BJ (cell line): ENCODE results near the gene RBBP4. TPM values are rescaled to one million over a fixed set of nuclear protein-coding genes. Genes with fewer than 3 reads are reported as not detected.
"Not testable (repeated sequence)": the region's sequence is repeated elsewhere in the genome, so short reads cannot be mapped to it uniquely, and the experiment has no call there.

Experiments
- CTCF ChIA-PET: fragments of 350-600 bp; formaldehyde crosslinking; extraction: SDS; loops from one replicate; lab custom pipeline; 2021; ENCODE audit warnings: antibody characterized with exemption, inconsistent platforms; lab: Yijun Ruan, JAX
- POLR2A ChIA-PET: fragments of 300-600 bp; sonication (Branson Sonifier 250); formaldehyde crosslinking; extraction: SDS; loops from one replicate; lab custom pipeline; 2021; ENCODE audit warnings: antibody characterized with exemption; lab: Charles Lee
- DNase-seq: peaks from one replicate; pipeline ENCODE4 v3.0.0-alpha.2; 2011; ENCODE audit warnings: low read depth
- H3K27me3 ChIP-seq: 2 replicates; pipeline ENCODE4 v1.6.0; 2011; ENCODE audit warnings: low read length; ENCODE audit not compliant: control insufficient read depth, insufficient read depth
- H3K36me3 ChIP-seq: 2 replicates; pipeline ENCODE4 v1.5.1; 2011; ENCODE audit warnings: low read length; ENCODE audit not compliant: control insufficient read depth, insufficient read depth
- H3K4me3 ChIP-seq: 2 replicates; pipeline ENCODE4 v1.5.1; 2011; ENCODE audit warnings: low read depth, mild to moderate bottlenecking, control low read depth, low read length
- CTCF ChIP-seq: IDR thresholded peaks from 2 replicates; pipeline ENCODE4 v1.5.1; 2011; ENCODE audit warnings: low read depth, mild to moderate bottlenecking, control low read depth, inconsistent platforms, low read length, moderate library complexity; ENCODE audit not compliant: insufficient read depth
- polyA plus RNA-seq: library from polyadenylated mRNA; depleted of rRNA; stranded (reverse); fragments of >200 nt; gene quantifications from 2 replicates; pipeline ENCODE4 v1.2.3, GENCODE V29; 2011

RBBP4 gene
- polyA plus RNA-seq, 1 experiment, result 67.0 TPM

DNA sequence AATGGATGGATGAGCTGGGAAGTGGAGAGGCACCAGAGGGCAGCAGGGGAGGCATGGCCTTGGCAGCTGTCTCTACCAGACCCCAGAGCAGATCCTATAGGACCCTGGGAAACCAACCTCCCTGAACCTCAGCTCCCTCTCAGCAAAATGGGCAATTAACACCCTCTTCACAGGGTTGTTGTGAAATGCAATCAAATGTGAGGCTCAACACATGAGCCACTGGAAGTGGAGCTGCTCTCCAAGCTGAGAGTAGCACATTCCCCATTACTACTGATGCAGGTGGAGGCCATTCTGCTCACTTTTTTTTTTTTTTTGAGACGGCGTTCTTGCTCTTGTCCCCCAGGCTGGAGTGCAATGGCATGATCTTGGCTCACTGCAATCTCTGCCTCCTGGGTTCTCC lies 58.1 kb downstream of the RBBP4 start:
- H3K4me3 ChIP-seq, result no peak overlapping the region
- no peaks in the 10 kb centered on the region for H3K27me3 ChIP-seq
- ChIA-PET POLR2A (interaction anchor here (0.6 kb wide), 1 partner anchor 158 kb away, joined by 5 read pairs; no protein-coding TSS in a partner anchor), CTCF (interaction anchor here (0.6 to 1.0 kb wide), 3 partner anchors 46 to 589 kb away, joined by 3 read pairs; no protein-coding TSS in a partner anchor)
- no peak for TF ChIP-seq CTCF
- no peak for DNase-seq
- no peaks in the 10 kb centered on the region for H3K36me3 ChIP-seq

- H3K27me3 ChIP-seq, result no peaks in the 10 kb centered on the region
- no peak for DNase-seq
- H3K4me3 ChIP-seq, result no peak overlapping the region
- no peak for TF ChIP-seq CTCF
- POLR2A ChIA-PET, result interaction anchor here (0.6 kb wide), 1 partner anchor 157 kb away, joined by 5 read pairs; no protein-coding TSS in a partner anchor
- CTCF ChIA-PET, result interaction anchor here (0.6 to 1.5 kb wide), 4 partner anchors 62 to 590 kb away, joined by 3 to 5 read pairs (median 4); no protein-coding TSS in a partner anchor
- no peaks in the 10 kb centered on the region for H3K36me3 ChIP-seq
These were observed 58.5 kb downstream of the RBBP4 start for GRCh38 chr1:32709476-32709875.

DNA sequence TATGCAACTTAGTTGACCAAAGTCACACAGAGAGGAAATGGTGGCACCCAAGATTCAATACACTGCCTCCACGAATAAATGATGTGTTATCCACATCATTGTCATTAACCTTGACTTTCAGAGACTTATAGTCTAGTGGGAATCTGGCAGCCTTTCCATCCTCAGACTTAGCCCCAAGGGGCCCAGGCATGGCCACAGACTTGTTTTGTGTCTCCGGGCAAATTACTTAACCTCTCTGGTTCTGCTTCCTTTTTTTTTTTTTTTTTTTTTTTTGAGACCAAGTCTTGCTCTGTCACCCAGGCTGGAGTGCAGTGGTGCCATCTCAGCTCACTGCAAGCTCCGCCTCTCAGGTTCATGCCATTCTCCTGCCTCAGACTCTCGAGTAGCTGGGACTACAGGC lies 60.2 kb downstream of the RBBP4 start:
- H3K27me3 ChIP-seq, H3K4me3 ChIP-seq, POLR2A ChIA-PET, H3K36me3 ChIP-seq, DNase-seq: not testable (repeated sequence)
- CTCF ChIA-PET, result interaction anchor here (0.9 to 3.5 kb wide), 13 partner anchors 12 to 162 kb away, joined by 3 to 104 read pairs (median 7); no protein-coding TSS in a partner anchor

GRCh38 chr1:32713081-32713480 lies 62.1 kb downstream of the RBBP4 start:
- no peak for DNase-seq
- H3K36me3 ChIP-seq, result no peaks in the 10 kb centered on the region
- no peak for TF ChIP-seq CTCF
- H3K4me3 ChIP-seq, result no peak overlapping the region
- ChIA-PET POLR2A (interaction anchor here (0.5 to 0.6 kb wide), 2 partner anchors 56 to 225 kb away, joined by 3 to 7 read pairs; no protein-coding TSS in a partner anchor), CTCF (interaction anchor here (0.5 to 3.5 kb wide), 21 partner anchors 10 to 177 kb away, joined by 3 to 104 read pairs (median 5); partner anchors contain the start of gene SYNC)
- H3K27me3 ChIP-seq, result no peaks in the 10 kb centered on the region

DNA sequence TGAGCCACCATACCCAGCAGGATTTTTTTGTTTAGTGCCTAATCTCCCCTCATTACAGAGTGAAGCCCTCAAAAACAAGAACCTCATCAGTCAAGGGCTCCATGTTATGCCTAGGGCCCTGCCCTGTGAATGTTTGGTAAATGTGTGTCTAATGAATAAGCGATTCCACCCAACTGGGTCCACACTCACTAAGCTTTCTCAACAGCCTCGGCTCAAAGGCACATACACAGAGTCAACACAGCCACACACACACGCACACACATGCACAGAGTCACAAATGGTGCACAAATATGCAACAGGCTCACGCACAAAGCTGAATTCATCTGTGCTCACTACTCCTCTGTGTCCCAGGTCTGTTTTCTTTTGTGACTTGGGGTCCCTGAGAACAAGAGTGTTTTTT lies 63.3 kb downstream of the RBBP4 start:
- Histone ChIP-seq H3K27me3 (no peaks in the 10 kb centered on the region), H3K4me3 (no peak overlapping the region), H3K36me3 (no peaks in the 10 kb centered on the region)
- ChIA-PET POLR2A (no interaction called here), CTCF (interaction anchor here (1.0 to 4.6 kb wide), 6 partner anchors 10 to 158 kb away, joined by 3 to 104 read pairs (median 6); no protein-coding TSS in a partner anchor)
- DNase-seq, result no peak
- no peak for TF ChIP-seq CTCF
